H9 (cell line): ENCODE data around the gene NKIRAS2. TPM values are rescaled to one million over a fixed set of nuclear protein-coding genes. Genes with fewer than 3 reads are reported as not detected.

ENCODE experiments used
- DNase-seq: peaks from one replicate; pipeline ENCODE4 v3.0.0-alpha.2; 2017
- H2AFZ ChIP-seq: one replicate; pipeline ENCODE4 v1.6.1; 2013; ENCODE audit warnings: mild to moderate bottlenecking, low read length, control low read depth, moderate library complexity
- H2AK5ac ChIP-seq: 2 replicates; pipeline ENCODE4 v1.6.1; 2013; ENCODE audit warnings: low read length, control low read depth, mixed read lengths; ENCODE audit not compliant: insufficient read length
- H2BK120ac ChIP-seq: one replicate; pipeline ENCODE4 v1.6.1; 2013; ENCODE audit warnings: low read depth, mild to moderate bottlenecking, low read length, control low read depth, inconsistent platforms; ENCODE audit not compliant: poor library complexity, severe bottlenecking
- H2BK12ac ChIP-seq: 2 replicates; pipeline ENCODE4 v1.6.1; 2013; ENCODE audit warnings: low read length, control low read depth, mixed read lengths, low read depth; ENCODE audit not compliant: insufficient read length
- H2BK15ac ChIP-seq: 2 replicates; pipeline ENCODE4 v1.6.1; 2013; ENCODE audit warnings: low read depth, low read length, control low read depth
- H2BK20ac ChIP-seq: one replicate; pipeline ENCODE4 v1.6.1; 2013; ENCODE audit warnings: low read depth, mild to moderate bottlenecking, low read length, control low read depth, inconsistent platforms; ENCODE audit not compliant: poor library complexity, severe bottlenecking
- H2BK5ac ChIP-seq: 2 replicates; pipeline ENCODE4 v1.6.1; 2013; ENCODE audit warnings: low read length, control low read depth, mixed read lengths; ENCODE audit not compliant: insufficient read length
- H3K14ac ChIP-seq: 2 replicates; pipeline ENCODE4 v1.6.1; 2013; ENCODE audit warnings: low read length, control low read depth; ENCODE audit not compliant: insufficient read depth
- H3K18ac ChIP-seq: 2 replicates; pipeline ENCODE4 v1.6.1; 2013; ENCODE audit warnings: low read depth, mild to moderate bottlenecking, mixed read lengths, low read length, control low read depth; ENCODE audit not compliant: insufficient read length
- H3K23ac ChIP-seq: 2 replicates; pipeline ENCODE4 v1.6.1; 2013; ENCODE audit warnings: low read length, control low read depth, mixed read lengths, low read depth; ENCODE audit not compliant: insufficient read length
- H3K23me2 ChIP-seq: 2 replicates; pipeline ENCODE4 v1.6.1; 2013; ENCODE audit warnings: low read depth, mild to moderate bottlenecking, mixed read lengths, low read length, control low read depth; ENCODE audit not compliant: insufficient read length, poor library complexity, severe bottlenecking
- H3K27ac ChIP-seq: 2 replicates; pipeline ENCODE4 v1.5.1; 2013; ENCODE audit warnings: low read length, control low read depth, mixed read lengths, low read depth; ENCODE audit not compliant: insufficient read length
- H3K27me3 ChIP-seq: 2 replicates; pipeline ENCODE4 v1.6.1; 2013; ENCODE audit warnings: low read length, control low read depth, inconsistent platforms; ENCODE audit not compliant: insufficient read depth
- H3K4ac ChIP-seq: 2 replicates; pipeline ENCODE4 v1.6.1; 2013; ENCODE audit warnings: low read depth, mild to moderate bottlenecking, control low read depth, inconsistent platforms, low read length, moderate library complexity
- H3K4me1 ChIP-seq: 2 replicates; pipeline ENCODE4 v1.6.1; 2013; ENCODE audit warnings: low read length, control low read depth, inconsistent platforms; ENCODE audit not compliant: insufficient read depth
- H3K4me2 ChIP-seq: 2 replicates; pipeline ENCODE4 v1.6.1; 2013; ENCODE audit warnings: low read length, control low read depth, mixed read lengths; ENCODE audit not compliant: insufficient read length, insufficient read depth
- H3K56ac ChIP-seq: 2 replicates; pipeline ENCODE4 v1.6.1; 2013; ENCODE audit warnings: low read depth, mild to moderate bottlenecking, mixed read lengths, low read length, control low read depth; ENCODE audit not compliant: insufficient read length
- H3K79me1 ChIP-seq: 2 replicates; pipeline ENCODE4 v1.6.1; 2013; ENCODE audit warnings: low read depth, mild to moderate bottlenecking, moderate library complexity, low read length, control low read depth, inconsistent platforms; ENCODE audit not compliant: insufficient read depth, poor library complexity, severe bottlenecking
- H3K79me2 ChIP-seq: 2 replicates; pipeline ENCODE4 v1.6.1; 2013; ENCODE audit warnings: low read length, control low read depth, inconsistent platforms; ENCODE audit not compliant: insufficient read depth
- H3K9ac ChIP-seq: 2 replicates; pipeline ENCODE4 v1.6.1; 2013; ENCODE audit warnings: low read length, control low read depth, mixed read lengths; ENCODE audit not compliant: insufficient read length; ENCODE audit errors: extremely low read depth
- H3K9me3 ChIP-seq: one replicate; pipeline ENCODE4 v1.6.1; 2013; ENCODE audit warnings: low read depth, low read length, inconsistent platforms; ENCODE audit not compliant: control insufficient read depth
- H3T11ph ChIP-seq: one replicate; pipeline ENCODE4 v1.6.1; 2013; ENCODE audit warnings: mild to moderate bottlenecking, low read length, control low read depth, inconsistent platforms
- H4K20me1 ChIP-seq: one replicate; pipeline ENCODE4 v1.6.1; 2013; ENCODE audit not compliant: control insufficient read depth, insufficient read length, insufficient read depth
- H4K5ac ChIP-seq: 2 replicates; pipeline ENCODE4 v1.6.1; 2013; ENCODE audit warnings: low read depth, mild to moderate bottlenecking, mixed read lengths, low read length, control low read depth; ENCODE audit not compliant: insufficient read length
- H4K8ac ChIP-seq: replicated peaks from 2 replicates; pipeline ENCODE4 v1.6.1; 2013; ENCODE audit warnings: low read length, control low read depth, mixed read lengths, low read depth; ENCODE audit not compliant: insufficient read length
- H4K91ac ChIP-seq: 2 replicates; pipeline ENCODE4 v1.6.1; 2013; ENCODE audit warnings: low read depth, mild to moderate bottlenecking, moderate library complexity, mixed read lengths, low read length, control low read depth; ENCODE audit not compliant: insufficient read length
- H3K27ac Mint-ChIP-seq, 3 experiments: 2 replicates in 2 of 3; 3 replicates in 1 of 3; pipeline ENCODE4 v1.8.0; 2020 to 2021; ENCODE audit warnings: mixed read lengths in 3 of 3, mild to moderate bottlenecking in 1 of 3, moderate library complexity in 1 of 3
- H3K27me3 Mint-ChIP-seq: 2 replicates; pipeline ENCODE4 v1.8.0; 2021; ENCODE audit warnings: low read depth, mild to moderate bottlenecking, moderate library complexity, mixed read lengths
- H3K36me3 Mint-ChIP-seq, 3 experiments: 2 replicates in 2 of 3; 3 replicates in 1 of 3; pipeline ENCODE4 v1.8.0; 2020 to 2021; ENCODE audit warnings: low read depth in 3 of 3, mixed read lengths in 3 of 3; ENCODE audit not compliant: insufficient read depth in 1 of 3
- H3K4me1 Mint-ChIP-seq, 2 experiments: 2 replicates each; pipeline ENCODE4 v1.8.0; 2020; ENCODE audit warnings: mixed read lengths in 2 of 2
- H3K4me3 Mint-ChIP-seq, 2 experiments: 2 replicates in 1 of 2; 3 replicates in 1 of 2; pipeline ENCODE4 v1.8.0; 2020 to 2021; ENCODE audit warnings: mild to moderate bottlenecking in 2 of 2, mixed read lengths in 2 of 2, moderate library complexity in 1 of 2
- H3K9me3 Mint-ChIP-seq, 2 experiments: 2 replicates in 1 of 2; 3 replicates in 1 of 2; pipeline ENCODE4 v1.8.0; 2020; ENCODE audit warnings: mild to moderate bottlenecking in 2 of 2, mixed read lengths in 2 of 2, moderate library complexity in 1 of 2
- CTCF ChIP-seq: fragments of 200-600 bp; sonication (generic); conservative IDR thresholded peaks from 3 replicates; pipeline ENCODE4 v1.8.0; 2021; ENCODE audit warnings: antibody characterized with exemption, mild to moderate bottlenecking
- WGBS: extraction: QIAGEN DNeasy Blood & Tissue Kit; methylation state at CpG from one replicate; pipeline ENCODE4 v1.1.7; 2013; ENCODE audit warnings: missing lambda C conversion rate, low lambda C conversion rate, mixed read lengths; ENCODE audit not compliant: insufficient read length; ENCODE audit errors: extremely low coverage; 5-methylcytosine and 5-hydroxymethylcytosine counted together
- total RNA-seq: library from RNA; stranded (reverse); gene quantifications from 2 replicates; pipeline ENCODE4 v1.2.1, GENCODE V29; 2021

Gene NKIRAS2
- total RNA-seq, 1 experiment from 2014 or later: 37.1 TPM

DNA sequence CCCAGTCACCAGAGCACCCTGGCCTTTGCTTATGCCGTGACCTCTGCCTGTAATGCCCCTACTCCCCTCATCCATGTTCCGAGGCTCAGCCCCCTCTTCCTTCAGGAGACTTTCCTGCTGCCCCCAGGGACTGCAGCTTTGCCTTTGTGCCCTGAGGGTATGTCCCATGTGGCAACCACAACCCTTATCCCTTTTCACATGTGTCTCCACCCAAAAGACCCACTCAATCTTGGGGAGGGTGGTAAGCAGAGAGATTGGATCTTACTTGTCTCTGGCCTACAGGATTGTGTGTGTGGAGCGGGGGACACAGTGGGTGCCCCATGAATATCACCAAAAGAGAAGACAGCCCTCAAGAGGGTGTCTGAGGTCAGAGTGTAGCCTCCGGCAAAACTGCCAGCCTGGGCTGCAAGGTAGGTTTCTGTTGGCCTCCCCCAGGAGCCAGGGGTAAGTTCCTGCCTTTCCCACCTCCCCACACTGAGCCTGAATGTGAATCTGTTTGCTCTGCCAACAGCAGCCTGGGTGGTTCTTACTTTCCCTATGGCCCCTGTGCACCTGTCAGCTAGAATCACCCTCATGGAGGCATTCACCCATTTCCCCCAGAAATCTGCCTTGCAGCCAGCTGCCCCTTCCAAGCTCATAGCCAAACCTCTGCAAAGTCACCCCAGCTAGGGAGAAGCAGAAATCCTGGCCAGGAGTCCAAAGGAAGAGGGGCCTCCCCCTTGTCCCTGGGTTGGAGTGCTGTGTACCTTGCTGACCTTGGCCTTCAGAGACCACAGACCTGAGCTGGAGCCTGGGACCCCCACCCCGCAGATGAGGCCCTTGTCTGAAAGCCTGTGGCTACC lies 42.0 kb downstream of the NKIRAS2 start:
- Histone ChIP-seq H3K27me3 (no peaks in the 10 kb centered on the region), H2BK5ac (no peak overlapping the region), H4K5ac (no peak overlapping the region), H3K18ac (no peak overlapping the region), H4K91ac (no peak overlapping the region), H3K14ac (no peak overlapping the region), H4K20me1 (peaks cover 3% of the 10 kb centered on the region), H2AK5ac (no peak overlapping the region), H3K79me2 (no peaks in the 10 kb centered on the region), H3K4me1 (no peaks in the 10 kb centered on the region), H3K9me3 (no peaks in the 10 kb centered on the region), H3K79me1 (no peaks in the 10 kb centered on the region), H3K9ac (no peak overlapping the region), H2BK12ac (no peak overlapping the region), H3K23ac (no peak overlapping the region), H3K4ac (no peak overlapping the region), H3K27ac (no peak overlapping the region), H2AFZ (no peak overlapping the region), H3K4me2 (no peak overlapping the region), H2BK120ac (no peak overlapping the region), H3T11ph (no peak overlapping the region), H2BK15ac (no peak overlapping the region), H3K23me2 (no peaks in the 10 kb centered on the region), H3K56ac (no peak overlapping the region), H4K8ac (no peak overlapping the region), H2BK20ac (no peak overlapping the region)
- no peak for TF ChIP-seq CTCF
- Mint-ChIP-seq H3K4me1 (peaks cover 20 to 33% of the 10 kb centered on the region in 2 experiments), H3K4me3 (no peak overlapping the region), H3K9me3 (no peaks in the 10 kb centered on the region; a peak in 1 of 5 replicates), H3K27me3 (peaks cover 5% of the 10 kb centered on the region), H3K36me3 (no peaks in the 10 kb centered on the region), H3K27ac (peak overlapping the region in 2 of 3 experiments; percentile 29 to 72; a peak in 2 of 7 replicates)
- DNase-seq: no peak
- no CpG with 5 or more reads among the region's 5 CpGs for WGBS
